Adrenal gland (tissue), 5 donors: Measurements from ENCODE around the gene NFIB.

Experiments
- POLR2A ChIP-seq, 2 donors: fragments of 450-650 bp; IDR thresholded peaks; one replicate each; pipeline ENCODE4 v1.6.1; 2017; ENCODE audit warnings: antibody characterized with exemption in 2 of 2, mild to moderate bottlenecking in 2 of 2, moderate library complexity in 1 of 2
- TF ChIP-seq, protein P1 (sequence below), 6 experiments: fragments of 450-650 bp in 4 of 6; fragments of 200-600 bp in 2 of 6; sonication (generic) in 1 of 6; IDR thresholded peaks; 1 replicate in 5 of 6; 2 replicates in 1 of 6; pipeline versions ENCODE4 v1.5.1 to v1.8.0; 2016 to 2021; ENCODE audit warnings: antibody characterized with exemption in 6 of 6, mild to moderate bottlenecking in 2 of 6, moderate library complexity in 1 of 6
- donor health status: DM: no; HTN: no; CAD: no.

DNA sequence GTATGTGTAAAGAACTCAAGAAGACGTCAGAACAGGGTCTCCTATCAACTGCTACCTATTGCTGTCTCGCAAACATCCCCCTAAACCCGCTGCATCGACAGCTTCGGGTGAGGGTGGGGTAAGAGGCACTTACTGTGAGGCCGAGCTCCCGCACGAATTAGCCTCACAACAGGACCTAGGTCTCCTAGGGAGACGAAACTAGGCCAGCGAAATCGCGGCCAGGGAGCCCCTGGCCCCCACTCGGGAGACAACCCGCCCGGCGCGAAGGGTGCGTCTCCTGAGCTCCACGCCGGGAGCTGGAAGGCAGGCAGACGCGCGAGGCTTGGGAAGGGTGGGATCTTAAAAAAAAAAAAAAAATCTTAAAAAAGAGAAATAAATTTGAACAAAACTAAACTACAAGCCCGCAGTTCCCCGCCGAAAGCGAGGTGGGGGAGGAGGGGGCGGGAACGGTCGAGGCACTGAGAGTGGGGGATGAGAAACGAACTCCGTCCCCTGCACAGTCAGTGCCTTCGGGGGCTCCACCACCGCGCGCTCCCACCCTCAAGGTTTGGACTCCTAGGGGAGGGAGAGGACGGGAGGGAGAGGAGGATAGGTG is 33.0 kb upstream of the NFIB start:
- TF ChIP-seq, protein P1, sequence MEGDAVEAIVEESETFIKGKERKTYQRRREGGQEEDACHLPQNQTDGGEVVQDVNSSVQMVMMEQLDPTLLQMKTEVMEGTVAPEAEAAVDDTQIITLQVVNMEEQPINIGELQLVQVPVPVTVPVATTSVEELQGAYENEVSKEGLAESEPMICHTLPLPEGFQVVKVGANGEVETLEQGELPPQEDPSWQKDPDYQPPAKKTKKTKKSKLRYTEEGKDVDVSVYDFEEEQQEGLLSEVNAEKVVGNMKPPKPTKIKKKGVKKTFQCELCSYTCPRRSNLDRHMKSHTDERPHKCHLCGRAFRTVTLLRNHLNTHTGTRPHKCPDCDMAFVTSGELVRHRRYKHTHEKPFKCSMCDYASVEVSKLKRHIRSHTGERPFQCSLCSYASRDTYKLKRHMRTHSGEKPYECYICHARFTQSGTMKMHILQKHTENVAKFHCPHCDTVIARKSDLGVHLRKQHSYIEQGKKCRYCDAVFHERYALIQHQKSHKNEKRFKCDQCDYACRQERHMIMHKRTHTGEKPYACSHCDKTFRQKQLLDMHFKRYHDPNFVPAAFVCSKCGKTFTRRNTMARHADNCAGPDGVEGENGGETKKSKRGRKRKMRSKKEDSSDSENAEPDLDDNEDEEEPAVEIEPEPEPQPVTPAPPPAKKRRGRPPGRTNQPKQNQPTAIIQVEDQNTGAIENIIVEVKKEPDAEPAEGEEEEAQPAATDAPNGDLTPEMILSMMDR (IDR thresholded peaks at IDR 0.05): no peak
- TF ChIP-seq POLR2A (IDR thresholded peaks at IDR 0.05): no peak
